ENCODE results near the gene CD81.

Gene CD81

DNA sequence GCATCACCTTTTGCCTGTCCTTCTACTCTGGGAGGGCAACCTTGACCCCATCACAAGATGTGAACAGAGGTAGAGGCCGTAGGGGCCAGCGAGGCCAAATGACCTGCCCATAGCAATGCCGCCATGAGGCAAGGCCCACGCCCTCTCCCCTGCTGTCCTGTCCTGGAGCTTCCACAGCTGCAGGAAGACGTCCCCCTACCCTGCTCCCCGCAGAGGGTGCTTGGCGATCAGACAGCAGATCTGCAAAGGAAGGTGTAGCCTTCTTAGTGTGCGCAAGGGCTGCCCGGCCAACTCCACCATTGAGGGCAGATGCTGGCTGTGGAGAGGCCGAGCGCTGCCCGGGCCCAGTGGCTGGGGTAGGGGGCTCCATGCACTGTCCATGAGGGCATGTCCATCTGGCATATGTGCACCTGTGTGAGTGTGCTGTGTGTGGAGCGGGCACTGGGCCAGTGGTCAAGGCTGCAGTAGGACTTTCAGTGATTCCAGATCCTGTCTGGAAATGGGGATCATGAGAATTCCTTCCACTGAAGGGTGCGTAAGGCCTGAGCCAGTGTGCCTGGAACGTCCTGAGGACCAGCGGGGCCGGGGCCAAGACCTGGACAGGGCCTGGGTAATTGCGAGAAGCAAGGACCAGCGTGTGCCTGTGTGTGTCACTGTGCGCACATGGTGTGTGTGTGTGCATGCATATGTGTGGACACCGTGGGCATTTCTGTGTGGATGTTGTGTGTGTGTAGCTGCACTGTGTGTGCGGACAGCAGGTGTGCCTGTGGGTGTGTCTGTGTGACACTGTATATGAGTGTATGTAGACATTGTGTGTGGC lies 56.2 kb downstream of the CD81 start:
- no peak overlapping the region for H3K27ac Mint-ChIP-seq
- H3K4me3 Mint-ChIP-seq: no peak overlapping the region
- peaks cover 6% of the 10 kb centered on the region for H3K4me1 Mint-ChIP-seq
- no peak for DNase-seq (ENCODE audit: low spot score in 2 of 2)
- no peaks in the 10 kb centered on the region for H3K9me3 Mint-ChIP-seq
- ATAC-seq: no peak
- H3K36me3 Mint-ChIP-seq: no peaks in the 10 kb centered on the region

DNA sequence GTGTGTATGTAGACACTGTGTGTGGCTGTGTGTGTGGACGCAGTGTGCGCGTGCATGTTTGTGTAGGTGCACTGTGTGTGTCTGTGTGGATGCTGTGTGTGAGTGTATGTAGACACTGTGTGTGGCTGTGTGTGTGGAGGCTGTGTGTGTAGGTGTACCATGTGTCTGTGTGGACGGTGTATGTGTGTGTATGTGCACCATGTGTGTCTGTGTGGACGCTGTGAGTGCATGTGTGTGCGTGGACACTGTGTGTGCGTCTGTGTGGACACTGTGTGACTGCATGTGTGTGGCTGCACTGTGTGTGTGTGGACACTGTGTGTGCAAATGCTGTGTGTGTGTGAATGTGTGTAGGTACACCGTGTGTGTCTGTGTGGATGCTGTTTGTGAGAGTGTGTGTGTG lies 56.9 kb downstream of the CD81 start:
- ATAC-seq: no peak

GRCh38 chr11:2434506-2435255 lies 57.6 kb downstream of the CD81 start:
- Mint-ChIP-seq H3K27ac (no peak overlapping the region), H3K36me3 (no peaks in the 10 kb centered on the region), H3K9me3 (no peaks in the 10 kb centered on the region), H3K4me1 (peaks cover 6% of the 10 kb centered on the region), H3K4me3 (no peak overlapping the region)
- DNase-seq (ENCODE audit: low spot score in 2 of 2): no peak
- no peak for ATAC-seq

More for the DNA sequence above, 56.9 kb downstream of the CD81 start:
- no peak for DNase-seq (ENCODE audit: low spot score in 2 of 2)
- Mint-ChIP-seq H3K27ac (no peak overlapping the region), H3K4me3 (no peak overlapping the region), H3K9me3 (no peaks in the 10 kb centered on the region), H3K4me1 (peaks cover 6% of the 10 kb centered on the region), H3K36me3 (no peaks in the 10 kb centered on the region)

DNA sequence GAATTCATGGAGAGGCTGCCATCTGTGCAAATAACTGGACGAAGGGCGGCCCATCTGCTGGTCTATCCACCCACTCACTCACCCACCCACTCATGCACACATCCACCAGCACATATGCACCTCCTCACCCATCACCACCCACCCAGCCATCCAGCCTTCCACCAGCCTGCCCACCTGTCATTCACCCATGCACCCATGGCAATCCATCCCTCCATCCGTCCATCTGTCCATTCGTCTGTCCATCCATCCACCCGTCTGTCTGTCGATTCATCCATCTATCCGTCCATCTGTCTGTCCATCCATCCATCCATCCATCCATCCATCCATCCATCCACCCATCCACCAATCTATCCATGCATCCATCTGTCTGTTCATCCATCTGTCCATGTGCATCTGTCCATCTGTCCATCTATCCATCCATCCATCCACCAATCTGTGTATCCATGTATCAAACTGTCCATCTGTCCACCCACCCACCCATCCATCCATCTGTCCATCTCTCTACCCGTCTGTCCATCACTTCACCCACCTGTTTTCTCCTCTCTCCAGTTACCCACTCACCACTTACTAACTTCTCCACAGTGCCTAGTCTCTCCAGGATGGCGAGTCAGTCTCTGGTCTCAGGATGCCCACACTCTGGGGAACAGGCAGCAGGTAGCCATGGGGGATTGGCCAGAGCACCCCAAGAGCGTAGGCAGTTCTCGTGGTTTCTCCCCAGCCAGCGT lies 58.3 kb downstream of the CD81 start:
- H3K36me3 Mint-ChIP-seq: no peaks in the 10 kb centered on the region
- H3K4me1 Mint-ChIP-seq: peaks cover 6% of the 10 kb centered on the region
- no peaks in the 10 kb centered on the region for H3K9me3 Mint-ChIP-seq
- H3K4me3 Mint-ChIP-seq: no peak overlapping the region
- DNase-seq (ENCODE audit: low spot score in 2 of 2): no peak
- no peak overlapping the region for H3K27ac Mint-ChIP-seq
- no peak for ATAC-seq

DNA sequence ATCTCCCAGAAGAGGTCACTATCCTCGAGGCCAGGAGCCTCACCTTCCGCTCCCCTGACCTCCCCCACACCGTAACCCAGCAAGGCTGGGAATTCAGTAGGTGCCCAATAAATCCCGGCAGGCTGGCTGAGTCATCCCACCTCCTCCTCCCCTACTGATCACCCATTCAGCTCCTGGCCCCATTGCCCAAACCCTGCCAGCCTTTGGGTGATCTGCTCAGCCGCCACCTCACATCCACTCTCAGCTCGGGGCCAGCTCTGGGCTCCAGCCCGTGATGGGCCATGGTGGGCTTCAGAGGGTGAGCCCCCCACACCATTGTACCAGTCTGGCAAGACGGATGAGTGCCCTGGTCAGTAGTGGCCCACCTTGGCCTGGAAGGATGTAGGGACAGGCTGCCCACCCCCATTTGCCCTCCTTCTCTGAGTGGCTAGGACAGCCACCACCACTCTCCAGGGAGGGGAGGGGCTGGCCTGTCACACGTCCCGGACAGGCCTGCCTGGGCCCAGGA lies 59.0 kb downstream of the CD81 start:
- H3K27ac Mint-ChIP-seq: no peak overlapping the region
- H3K9me3 Mint-ChIP-seq: no peaks in the 10 kb centered on the region
- DNase-seq (ENCODE audit: low spot score in 2 of 2) (no peak), ATAC-seq (no peak)
- H3K4me3 Mint-ChIP-seq: no peak overlapping the region
- H3K36me3 Mint-ChIP-seq: no peaks in the 10 kb centered on the region
- H3K4me1 Mint-ChIP-seq: peaks cover 6% of the 10 kb centered on the region

GRCh38 chr11:2436521-2437031 lies 59.5 kb downstream of the CD81 start:
- Mint-ChIP-seq H3K4me1 (peaks cover 3% of the 10 kb centered on the region), H3K4me3 (no peak overlapping the region), H3K36me3 (no peaks in the 10 kb centered on the region), H3K27ac (no peak overlapping the region), H3K9me3 (no peaks in the 10 kb centered on the region)
- no peak for ATAC-seq
- no peak for DNase-seq (ENCODE audit: low spot score in 2 of 2)

GRCh38 chr11:2437516-2437915 lies 60.4 kb downstream of the CD81 start:
- ATAC-seq (no peak), DNase-seq (ENCODE audit: low spot score in 2 of 2) (no peak)
- no peaks in the 10 kb centered on the region for H3K4me1 Mint-ChIP-seq
- no peaks in the 10 kb centered on the region for H3K9me3 Mint-ChIP-seq
- no peaks in the 10 kb centered on the region for H3K36me3 Mint-ChIP-seq
- H3K4me3 Mint-ChIP-seq: no peak overlapping the region
- no peak overlapping the region for H3K27ac Mint-ChIP-seq

GRCh38 chr11:2439820-2440219 lies 62.7 kb downstream of the CD81 start:
- H3K4me3 Mint-ChIP-seq: no peak overlapping the region
- no peaks in the 10 kb centered on the region for H3K36me3 Mint-ChIP-seq
- H3K4me1 Mint-ChIP-seq: peaks cover 7% of the 10 kb centered on the region
- H3K9me3 Mint-ChIP-seq: no peaks in the 10 kb centered on the region
- ATAC-seq (no peak), DNase-seq (ENCODE audit: low spot score in 2 of 2) (no peak)
- no peak overlapping the region for H3K27ac Mint-ChIP-seq

DNA sequence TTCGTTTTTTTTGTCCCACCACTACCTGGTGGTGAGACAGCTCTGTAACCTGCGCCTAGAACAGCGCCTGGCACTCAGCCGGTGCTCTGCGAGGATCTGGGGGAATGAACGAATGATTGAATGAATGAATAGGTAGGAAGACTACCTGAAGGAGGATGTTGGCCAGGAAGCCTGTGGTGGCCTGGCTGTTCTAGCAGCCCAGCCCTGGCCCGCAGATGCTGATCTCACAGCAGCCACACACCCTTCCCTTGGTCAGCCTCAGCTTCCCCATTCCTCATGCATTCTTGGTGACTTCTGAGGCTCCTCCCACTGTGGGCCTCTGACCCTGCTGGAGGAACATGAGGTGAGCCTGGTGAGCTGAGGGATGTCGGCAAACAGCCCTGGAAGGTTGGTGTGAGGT lies 63.5 kb downstream of the CD81 start:
- DNase-seq (ENCODE audit: low spot score in 2 of 2) (no peak), ATAC-seq (no peak)
- no peak overlapping the region for H3K4me3 Mint-ChIP-seq
- H3K27ac Mint-ChIP-seq: no peak overlapping the region
- H3K9me3 Mint-ChIP-seq: no peaks in the 10 kb centered on the region
- peaks cover 12% of the 10 kb centered on the region for H3K4me1 Mint-ChIP-seq
- no peaks in the 10 kb centered on the region for H3K36me3 Mint-ChIP-seq

- no peak for DNase-seq (ENCODE audit: low spot score in 2 of 2)
- Mint-ChIP-seq H3K36me3 (no peaks in the 10 kb centered on the region), H3K4me1 (peaks cover 13% of the 10 kb centered on the region), H3K9me3 (no peaks in the 10 kb centered on the region), H3K4me3 (no peak overlapping the region), H3K27ac (no peak overlapping the region)
- no peak for ATAC-seq
Measured at GRCh38 chr11:2441171-2441570, 64.1 kb downstream of the CD81 start.

DNA sequence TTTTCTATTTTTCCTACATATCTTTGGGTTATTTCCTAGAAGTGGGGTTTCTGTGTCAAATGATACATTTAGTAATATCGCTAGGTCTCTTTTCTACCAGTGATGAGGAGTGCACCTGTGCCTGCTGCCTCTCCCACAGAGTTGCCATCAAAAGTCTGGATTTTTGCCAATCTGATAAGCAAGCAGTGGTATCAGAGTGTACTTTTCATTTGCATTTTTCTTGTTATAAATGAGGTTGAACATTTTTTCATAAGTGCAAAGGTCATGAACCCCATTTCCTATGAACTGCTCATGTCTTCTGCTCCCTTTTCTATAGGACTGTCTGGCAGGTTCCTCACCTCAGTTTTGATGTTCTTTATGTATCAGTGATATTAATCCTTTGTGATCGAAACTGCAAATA lies 65.5 kb downstream of the CD81 start:
- ATAC-seq: no peak
- Mint-ChIP-seq H3K9me3 (no peaks in the 10 kb centered on the region), H3K4me3 (no peak overlapping the region), H3K36me3 (no peaks in the 10 kb centered on the region), H3K27ac (no peak overlapping the region), H3K4me1 (peaks cover 25% of the 10 kb centered on the region)
- DNase-seq (ENCODE audit: low spot score in 2 of 2): no peak

DNA sequence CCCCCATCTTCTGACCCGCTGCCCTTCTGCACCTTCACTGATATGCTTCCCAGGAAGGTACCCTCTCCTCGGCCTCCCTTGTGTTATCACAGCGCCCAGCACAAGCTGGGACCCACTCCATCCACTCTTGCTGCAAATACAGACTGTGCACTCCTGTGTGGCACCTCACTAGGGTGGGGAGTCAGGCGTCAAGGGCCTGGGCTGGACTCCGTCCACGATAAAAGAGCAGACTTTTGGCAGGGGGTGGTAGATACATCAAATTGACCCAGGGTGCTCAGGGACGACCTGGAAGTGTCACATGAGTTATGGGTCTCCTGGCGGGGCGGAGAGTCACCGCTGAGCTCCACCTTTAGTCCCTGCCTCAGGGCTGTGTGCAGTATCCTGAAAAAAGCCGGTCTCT lies 66.3 kb downstream of the CD81 start:
- peak overlapping the region; percentile 40 for H3K4me3 Mint-ChIP-seq
- no peak for ATAC-seq
- DNase-seq (ENCODE audit: low spot score in 2 of 2): no peak
- H3K9me3 Mint-ChIP-seq: no peaks in the 10 kb centered on the region
- H3K36me3 Mint-ChIP-seq: no peaks in the 10 kb centered on the region
- peaks cover 25% of the 10 kb centered on the region for H3K4me1 Mint-ChIP-seq
- H3K27ac Mint-ChIP-seq: no peak overlapping the region

GRCh38 chr11:2443881-2444820 lies 67.0 kb downstream of the CD81 start, which contains the start of gene TRPM5:
TRPM5 (minus strand) TSS chr11:2444514; CDS start chr11:2423036, 21,478 bp downstream.
- peak; percentile 55 to 83 for DNase-seq (ENCODE audit: low spot score in 2 of 2)
- peak within 1 kb of the TSS; percentile 78 for H3K4me3 Mint-ChIP-seq
- peaks cover 25% of the 10 kb centered on the region for H3K4me1 Mint-ChIP-seq
- no peaks in the 10 kb centered on the region for H3K9me3 Mint-ChIP-seq
- no peak within 1 kb of the TSS for H3K27ac Mint-ChIP-seq
- peak; percentile 23 for ATAC-seq
- no peaks in the 10 kb centered on the region for H3K36me3 Mint-ChIP-seq

Data from stimulated activated effector memory CD8-positive, alpha-beta T cell treated with anti-CD3 and anti-CD28 coated beads, Interleukin-12 subunit alpha, Interleukin-12 subunit beta, amount 100 ng/mL, for 72 hours (primary cell).